IMR-90 (cell line): Measurements from ENCODE around the gene PRR36. TPM values are rescaled to one million over a fixed set of nuclear protein-coding genes. Genes with fewer than 3 reads are reported as not detected.

Experiments
- ATAC-seq: fragments of 200-7000 bp; cut with Tn5 transposase; 2 replicates; pipeline ENCODE4 v1.9.1; 2020; ENCODE audit warnings: low read depth, mild to moderate bottlenecking, moderate library complexity
- BruUV-seq: library from RNA; stranded (reverse); fragments of 400-500 nt; replicated peaks from 2 replicates; lab custom pipeline; 2021; lab: Mats Ljungman, UMichigan
- CTCF ChIA-PET: fragments of 300-600 bp; formaldehyde crosslinking; extraction: SDS; loops from one replicate; lab custom pipeline; 2021; ENCODE audit warnings: antibody characterized with exemption; lab: Yijun Ruan, JAX
- POLR2A ChIA-PET: fragments of 300-600 bp; sonication (Branson Sonifier 250); formaldehyde crosslinking; loops from one replicate; lab custom pipeline; 2022; ENCODE audit warnings: antibody characterized with exemption; ENCODE audit not compliant: unreplicated experiment; lab: Charles Lee
- DNase-seq: peaks from one replicate; pipeline ENCODE4 v3.0.0; 2013
- H2AFZ ChIP-seq: replicated peaks from 2 replicates; pipeline ENCODE3; 2013; ENCODE audit warnings: low read length, mild to moderate bottlenecking; ENCODE audit not compliant: poor library complexity
- H2AK5ac ChIP-seq: 2 replicates; pipeline ENCODE4 v1.6.1; 2013; ENCODE audit warnings: low read depth, low read length, inconsistent platforms
- H2AK9ac ChIP-seq: replicated peaks from 2 replicates; pipeline ENCODE3; 2013; ENCODE audit warnings: mild to moderate bottlenecking, low read depth, low read length, moderate library complexity; ENCODE audit not compliant: poor library complexity
- H2BK120ac ChIP-seq: 2 replicates; pipeline ENCODE4 v1.6.1; 2013; ENCODE audit warnings: low read depth, low read length, inconsistent platforms
- H2BK15ac ChIP-seq: 3 replicates; pipeline ENCODE4 v1.6.1; 2013; ENCODE audit warnings: low read depth, low read length, inconsistent platforms
- H2BK20ac ChIP-seq: 2 replicates; pipeline ENCODE4 v1.6.1; 2013; ENCODE audit warnings: low read depth, mild to moderate bottlenecking, inconsistent platforms, low read length, moderate library complexity
- H2BK5ac ChIP-seq: 2 replicates; pipeline ENCODE4 v1.6.1; 2013; ENCODE audit warnings: mild to moderate bottlenecking, low read depth, low read length, inconsistent platforms; ENCODE audit not compliant: poor library complexity, severe bottlenecking
- H3K14ac ChIP-seq: replicated peaks from 2 replicates; pipeline ENCODE4 v1.6.1; 2013; ENCODE audit warnings: low read depth, low read length, inconsistent platforms
- H3K18ac ChIP-seq: 2 replicates; pipeline ENCODE4 v1.6.1; 2013; ENCODE audit warnings: low read depth, low read length, control low read depth
- H3K23ac ChIP-seq: 2 replicates; pipeline ENCODE4 v1.6.1; 2013; ENCODE audit warnings: low read depth, low read length, inconsistent platforms
- H3K27ac ChIP-seq: 2 replicates; pipeline ENCODE4 v1.5.1; 2013; ENCODE audit warnings: mild to moderate bottlenecking, control low read depth, low read length; ENCODE audit not compliant: insufficient read depth
- H3K27me3 ChIP-seq: 2 replicates; pipeline ENCODE4 v1.6.1; 2013; ENCODE audit warnings: low read length; ENCODE audit not compliant: control insufficient read depth, insufficient read depth
- H3K36me3 ChIP-seq: 2 replicates; pipeline ENCODE4 v1.6.1; 2013; ENCODE audit warnings: low read length, mixed read lengths; ENCODE audit not compliant: control insufficient read depth, insufficient read depth
- H3K4ac ChIP-seq: 2 replicates; pipeline ENCODE4 v1.6.1; 2013; ENCODE audit warnings: low read depth, low read length, inconsistent platforms
- H3K4me1 ChIP-seq: 2 replicates; pipeline ENCODE4 v1.6.1; 2013; ENCODE audit warnings: low read length, mixed read lengths; ENCODE audit not compliant: control insufficient read depth, insufficient read depth
- H3K4me2 ChIP-seq: 2 replicates; pipeline ENCODE4 v1.6.1; 2013; ENCODE audit warnings: low read depth, mild to moderate bottlenecking, control low read depth, low read length, moderate library complexity
- H3K4me3 ChIP-seq: 2 replicates; pipeline ENCODE4 v1.5.1; 2013; ENCODE audit warnings: low read depth, mild to moderate bottlenecking, control low read depth, low read length, moderate library complexity; ENCODE audit not compliant: insufficient read depth
- H3K56ac ChIP-seq: 2 replicates; pipeline ENCODE4 v1.6.1; 2013; ENCODE audit warnings: low read length, inconsistent platforms; ENCODE audit not compliant: insufficient read depth; ENCODE audit errors: extremely low read depth
- H3K79me1 ChIP-seq, 2 experiments: 2 replicates each; pipeline ENCODE4 v1.6.1; 2013; ENCODE audit warnings: low read length in 2 of 2, inconsistent platforms in 1 of 2, low read depth in 1 of 2
- H3K9ac ChIP-seq: 2 replicates; pipeline ENCODE4 v1.6.1; 2013; ENCODE audit warnings: low read depth, low read length, control low read depth
- H3K9me1 ChIP-seq: 2 replicates; pipeline ENCODE4 v1.6.1; 2013; ENCODE audit warnings: low read length, inconsistent platforms; ENCODE audit not compliant: insufficient read depth
- H3K9me3 ChIP-seq: 2 replicates; pipeline ENCODE4 v1.6.1; 2013; ENCODE audit warnings: low read length; ENCODE audit not compliant: control insufficient read depth, insufficient read depth
- H4K20me1 ChIP-seq: 2 replicates; pipeline ENCODE4 v1.6.1; 2013; ENCODE audit warnings: low read length, inconsistent platforms; ENCODE audit not compliant: insufficient read depth
- H4K5ac ChIP-seq: 2 replicates; pipeline ENCODE4 v1.6.1; 2013; ENCODE audit warnings: mild to moderate bottlenecking, low read depth, low read length, control low read depth
- H4K8ac ChIP-seq, 2 experiments: 2 replicates each; pipeline ENCODE4 v1.6.1; 2013; ENCODE audit warnings: low read depth in 2 of 2, low read length in 2 of 2, control low read depth in 1 of 2, inconsistent platforms in 1 of 2
- H4K91ac ChIP-seq: 2 replicates; pipeline ENCODE4 v1.6.1; 2013; ENCODE audit warnings: low read depth, low read length, inconsistent platforms; ENCODE audit not compliant: insufficient read depth
- BHLHE40 ChIP-seq: fragments of 150-350 bp; IDR thresholded peaks from 2 replicates; pipeline ENCODE4 v1.6.1; 2016; ENCODE audit warnings: mild to moderate bottlenecking, low read depth, low read length
- CEBPB ChIP-seq: IDR thresholded peaks from 2 replicates; pipeline ENCODE4 v1.6.1; 2012; ENCODE audit warnings: low read depth, low read length, improper control_type of control experiment
- CHD1 ChIP-seq: IDR thresholded peaks from 2 replicates; pipeline ENCODE4 v1.6.1; 2012; ENCODE audit warnings: low read depth, low read length, improper control_type of control experiment
- CTCF ChIP-seq: conservative IDR thresholded peaks from 2 replicates; pipeline ENCODE4 v1.5.1; 2012; ENCODE audit warnings: mild to moderate bottlenecking, low read depth, low read length, improper control_type of control experiment
- ELK1 ChIP-seq: fragments of 150-350 bp; IDR thresholded peaks from 2 replicates; pipeline ENCODE4 v1.6.1; 2016; ENCODE audit warnings: low read depth, mild to moderate bottlenecking, low read length, moderate library complexity, borderline replicate concordance
- FOS ChIP-seq: fragments of 150-350 bp; IDR thresholded peaks from 2 replicates; pipeline ENCODE4 v1.6.1; 2016; ENCODE audit warnings: low read depth, low read length
- MAFK ChIP-seq: IDR thresholded peaks from 2 replicates; pipeline ENCODE4 v1.6.1; 2012; ENCODE audit warnings: low read depth, low read length, improper control_type of control experiment
- MAZ ChIP-seq: IDR thresholded peaks from 2 replicates; pipeline ENCODE4 v1.6.1; 2012; ENCODE audit warnings: low read depth, mild to moderate bottlenecking, low read length, improper control_type of control experiment, moderate library complexity, borderline replicate concordance
- MXI1 ChIP-seq: IDR thresholded peaks from 2 replicates; pipeline ENCODE4 v1.6.1; 2012; ENCODE audit warnings: low read depth, mild to moderate bottlenecking, low read length, moderate library complexity, borderline replicate concordance
- NFE2L2 ChIP-seq: fragments of 150-350 bp; IDR thresholded peaks from 2 replicates; pipeline ENCODE4 v1.6.1; 2016; ENCODE audit warnings: low read depth, mild to moderate bottlenecking, low read length
- RAD21 ChIP-seq: IDR thresholded peaks from 2 replicates; pipeline ENCODE4 v1.6.1; 2012; ENCODE audit warnings: low read length, improper control_type of control experiment
- RCOR1 ChIP-seq: IDR thresholded peaks from 2 replicates; pipeline ENCODE4 v1.6.1; 2012; ENCODE audit warnings: mild to moderate bottlenecking, low read length, improper control_type of control experiment; ENCODE audit not compliant: insufficient replicate concordance
- WGBS, 2 experiments: methylation state at CpG; one replicate each; pipeline versions ENCODE4 v1.1.5 to v1.1.7; 2013; ENCODE audit warnings: missing lambda C conversion rate in 2 of 2; ENCODE audit not compliant: insufficient read length in 1 of 2; ENCODE audit errors: extremely low coverage in 2 of 2; 5-methylcytosine and 5-hydroxymethylcytosine counted together
- dilution Hi-C: fragments of 300-500 bp; cut with HindIII; formaldehyde crosslinking; loops from one replicate; pipeline ENCODE4 v1.14.3; 2018; ENCODE audit warnings: low sequenced_read_pairs; ENCODE audit not compliant: unreplicated experiment
- in situ Hi-C: fragments of 300-500 bp; cut with MboI; formaldehyde crosslinking; loops from 3 replicates; pipeline ENCODE4 v1.14.3; 2019; ENCODE audit warnings: low sequenced_read_pairs, inconsistent platforms, mixed read lengths
- intact Hi-C: fragments of 100-400 bp; cut with micrococcal nuclease; formaldehyde crosslinking; loops from 2 replicates; pipeline ENCODE4 v1.10.0; 2022
- polyA plus RNA-seq, 3 experiments: library from polyadenylated mRNA; depleted of rRNA; stranded (reverse); fragments of >200 nt; gene quantifications; 2 replicates each; pipeline ENCODE4 v1.2.3, GENCODE V29; 2012; ENCODE audit warnings: low replicate concordance in 1 of 3
- total RNA-seq: library from RNA; depleted of rRNA; stranded (reverse); fragments of >200 nt; gene quantifications from 2 replicates; pipeline ENCODE4 v1.2.3, GENCODE V29; 2012
- TF ChIP-seq, protein P1 (sequence below): fragments of 150-350 bp; IDR thresholded peaks from 2 replicates; pipeline ENCODE4 v1.6.1; 2017; ENCODE audit warnings: mild to moderate bottlenecking, antibody characterized with exemption, low read length, low read depth

Gene PRR36
- total and polyA plus RNA-seq, 2 of the 4 experiments (the other 2 are of a cell fraction): 0.02 TPM; not detected in 1

DNA sequence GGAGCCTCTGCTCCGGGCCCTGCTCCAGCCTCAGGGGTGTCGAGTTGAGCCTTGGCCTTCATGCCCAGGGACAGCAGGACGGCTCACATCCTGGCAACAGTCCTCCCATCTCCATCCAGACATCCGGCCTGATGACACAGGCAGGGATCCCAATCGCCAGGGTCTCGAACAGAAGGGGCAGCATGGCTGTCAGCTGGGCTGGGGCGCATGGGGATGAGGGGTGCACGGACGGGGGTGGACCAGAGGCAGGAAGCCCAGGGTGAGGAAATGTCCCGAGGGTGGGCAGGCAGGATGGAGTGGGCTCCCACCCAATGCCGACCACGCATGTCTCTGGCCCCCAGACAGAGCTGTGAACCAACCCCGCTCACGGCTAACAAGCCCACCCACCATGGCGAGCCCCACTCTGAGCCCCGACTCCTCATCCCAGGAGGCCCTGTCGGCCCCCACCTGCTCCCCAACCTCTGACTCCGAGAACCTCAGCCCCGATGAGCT, 28.0 kb downstream of the PRR36 start:
- Histone ChIP-seq H2BK15ac (no peak overlapping the region), H3K4me2 (no peak overlapping the region), H3K27ac (no peak overlapping the region), H4K8ac (no peak overlapping the region), H3K56ac (no peak overlapping the region), H3K9me1 (peaks cover 16% of the 10 kb centered on the region), H3K4me3 (no peak overlapping the region), H3K18ac (no peak overlapping the region), H3K36me3 (no peaks in the 10 kb centered on the region), H3K9ac (no peak overlapping the region), H3K9me3 (no peaks in the 10 kb centered on the region), H2BK120ac (no peak overlapping the region), H3K79me1 (peaks cover 18 to 27% of the 10 kb centered on the region in 2 experiments), H3K14ac (no peak overlapping the region), H4K91ac (no peak overlapping the region), H2AK5ac (no peak overlapping the region), H2AFZ (no peak overlapping the region), H2BK5ac (no peak overlapping the region), H3K23ac (no peak overlapping the region), H2BK20ac (no peak overlapping the region), H3K4ac (no peak overlapping the region), H2AK9ac (no peak overlapping the region), H4K20me1 (peaks cover 28% of the 10 kb centered on the region), H3K27me3 (no peaks in the 10 kb centered on the region), H3K4me1 (peaks cover 6% of the 10 kb centered on the region), H4K5ac (no peak overlapping the region)
- in situ Hi-C loops: no loop called here
- intact Hi-C loops: no loop called here
- no peak for TF ChIP-seq MAFK
- TF ChIP-seq ELK1: no peak
- no peak for TF ChIP-seq RAD21
- no peak for TF ChIP-seq CEBPB
- no peak for TF ChIP-seq CHD1
- no peak for TF ChIP-seq RCOR1
- TF ChIP-seq, protein P1, sequence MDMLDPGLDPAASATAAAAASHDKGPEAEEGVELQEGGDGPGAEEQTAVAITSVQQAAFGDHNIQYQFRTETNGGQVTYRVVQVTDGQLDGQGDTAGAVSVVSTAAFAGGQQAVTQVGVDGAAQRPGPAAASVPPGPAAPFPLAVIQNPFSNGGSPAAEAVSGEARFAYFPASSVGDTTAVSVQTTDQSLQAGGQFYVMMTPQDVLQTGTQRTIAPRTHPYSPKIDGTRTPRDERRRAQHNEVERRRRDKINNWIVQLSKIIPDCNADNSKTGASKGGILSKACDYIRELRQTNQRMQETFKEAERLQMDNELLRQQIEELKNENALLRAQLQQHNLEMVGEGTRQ: no peak
- no peak for TF ChIP-seq CTCF
- TF ChIP-seq MAZ: no peak
- TF ChIP-seq BHLHE40: no peak
- TF ChIP-seq FOS: no peak
- no peak for TF ChIP-seq NFE2L2
- no peak for TF ChIP-seq MXI1
- no TSS peak for BruUV-seq
- ATAC-seq (no peak), DNase-seq (no peak)
- POLR2A ChIA-PET: no interaction called here
- CTCF ChIA-PET: no interaction called here
- 86% methylated on average over 4 of the region's 19 CpGs; no CpG with 5 or more reads in 1 of the 2 experiments for WGBS, 2 experiments
- dilution Hi-C loops: no loop called here
